Karpas-422 (cell line): ENCODE results near the gene C9orf50. TPM values are rescaled to one million over a fixed set of nuclear protein-coding genes. Genes with fewer than 3 reads are reported as not detected.

Source experiments
- DNase-seq: peaks from one replicate; pipeline ENCODE4 v3.0.0-alpha.2; 2015
- H2AFZ ChIP-seq: fragments of 200-600 bp; sonication (generic); 2 replicates; pipeline ENCODE4 v1.6.1; 2014; ENCODE audit warnings: antibody characterized with exemption, low read length, mixed read lengths
- H3K27ac ChIP-seq: fragments of 200-600 bp; sonication (generic); 2 replicates; pipeline ENCODE4 v1.5.1; 2014; ENCODE audit warnings: mild to moderate bottlenecking, low read length, moderate library complexity
- H3K27me3 ChIP-seq: fragments of 200-600 bp; sonication (generic); 2 replicates; pipeline ENCODE4 v1.6.1; 2014; ENCODE audit warnings: low read length, mixed read lengths
- H3K36me3 ChIP-seq: fragments of 200-600 bp; sonication (generic); 2 replicates; pipeline ENCODE4 v1.6.1; 2014; ENCODE audit warnings: low read length, mixed read lengths; ENCODE audit not compliant: insufficient read depth
- H3K4me1 ChIP-seq: fragments of 200-600 bp; sonication (generic); 2 replicates; pipeline ENCODE4 v1.6.1; 2014; ENCODE audit warnings: mild to moderate bottlenecking, low read length, mixed read lengths
- H3K4me2 ChIP-seq: fragments of 200-600 bp; sonication (generic); 2 replicates; pipeline ENCODE4 v1.6.1; 2014; ENCODE audit warnings: low read length, low read depth, mild to moderate bottlenecking; ENCODE audit not compliant: poor library complexity, severe bottlenecking
- H3K4me3 ChIP-seq: fragments of 200-600 bp; sonication (generic); 2 replicates; pipeline ENCODE4 v1.5.1; 2014; ENCODE audit warnings: mild to moderate bottlenecking, antibody characterized with exemption, low read length, mixed read lengths
- H3K79me2 ChIP-seq: fragments of 200-600 bp; sonication (generic); 2 replicates; pipeline ENCODE4 v1.6.1; 2014; ENCODE audit warnings: mild to moderate bottlenecking, low read length, mixed read lengths
- H3K9ac ChIP-seq: fragments of 200-600 bp; sonication (generic); 2 replicates; pipeline ENCODE4 v1.6.0; 2014; ENCODE audit warnings: low read length
- H3K9me2 ChIP-seq: fragments of 200-600 bp; sonication (generic), shearing (Covaris generic); replicated peaks from 2 replicates; pipeline ENCODE4 v1.6.0; 2014; ENCODE audit warnings: mild to moderate bottlenecking, low read length, moderate library complexity; ENCODE audit not compliant: insufficient read depth
- H3K9me3 ChIP-seq: fragments of 300-700, 200-600 bp; sonication (generic); 2 replicates; pipeline ENCODE4 v1.6.1; 2014; ENCODE audit warnings: low read length, mixed read lengths
- H4K20me1 ChIP-seq: fragments of 200-600 bp; sonication (generic); 2 replicates; pipeline ENCODE4 v1.6.1; 2014; ENCODE audit warnings: mild to moderate bottlenecking, antibody characterized with exemption, low read length, low read depth; ENCODE audit not compliant: insufficient read depth
- total RNA-seq: library from RNA; depleted of rRNA; stranded (reverse); fragments of >200 nt; shearing (Covaris generic); gene quantifications from 2 replicates; pipeline ENCODE4 v1.2.3, GENCODE V29; 2014; ENCODE audit warnings: low replicate concordance

The C9orf50 gene
- total RNA-seq, 1 experiment from 2014 or later, result not detected

DNA sequence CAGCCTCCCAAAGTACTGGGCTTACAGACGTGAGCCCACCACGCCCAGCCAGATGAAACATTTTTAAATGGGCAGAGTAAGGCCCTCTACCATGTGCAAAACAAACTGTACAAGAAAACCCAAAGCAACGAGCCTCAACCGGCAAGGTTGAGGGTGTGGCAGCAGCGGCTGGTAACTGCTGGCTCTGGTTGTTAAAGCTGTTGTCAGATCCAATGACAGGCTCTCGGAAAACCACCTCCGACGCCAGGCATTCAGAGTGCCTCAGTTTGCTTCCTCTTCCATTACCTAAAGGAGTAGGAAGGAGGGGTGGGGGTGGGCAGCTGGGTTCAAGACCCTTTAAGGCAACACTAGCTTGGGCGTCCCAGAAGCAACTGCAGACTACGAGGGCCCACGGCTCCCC lies 23.5 kb upstream of the C9orf50 start:
- peaks cover 25% of the 10 kb centered on the region for H3K79me2 ChIP-seq
- DNase-seq, result no peak
- H4K20me1 ChIP-seq, result peaks cover 24% of the 10 kb centered on the region
- no peaks in the 10 kb centered on the region for H3K9me3 ChIP-seq
- H3K27ac ChIP-seq, result no peak overlapping the region
- no peak overlapping the region for H3K4me2 ChIP-seq
- H3K4me1 ChIP-seq, result peaks cover 22% of the 10 kb centered on the region
- no peak overlapping the region for H3K9ac ChIP-seq
- H3K27me3 ChIP-seq, result no peaks in the 10 kb centered on the region
- no peaks in the 10 kb centered on the region for H3K9me2 ChIP-seq
- no peak overlapping the region for H3K4me3 ChIP-seq
- H2AFZ ChIP-seq, result no peak overlapping the region
- no peaks in the 10 kb centered on the region for H3K36me3 ChIP-seq

GRCh38 chr9:129643706-129644105 lies 22.8 kb upstream of the C9orf50 start:
- Histone ChIP-seq H3K36me3 (no peaks in the 10 kb centered on the region), H4K20me1 (peaks cover 30% of the 10 kb centered on the region), H3K27ac (no peak overlapping the region), H3K9me3 (no peaks in the 10 kb centered on the region), H3K4me1 (peaks cover 26% of the 10 kb centered on the region), H3K79me2 (peaks cover 28% of the 10 kb centered on the region), H3K9ac (no peak overlapping the region), H3K4me3 (no peak overlapping the region), H3K9me2 (no peaks in the 10 kb centered on the region), H3K4me2 (no peak overlapping the region), H3K27me3 (no peaks in the 10 kb centered on the region), H2AFZ (no peak overlapping the region)
- no peak for DNase-seq

DNA sequence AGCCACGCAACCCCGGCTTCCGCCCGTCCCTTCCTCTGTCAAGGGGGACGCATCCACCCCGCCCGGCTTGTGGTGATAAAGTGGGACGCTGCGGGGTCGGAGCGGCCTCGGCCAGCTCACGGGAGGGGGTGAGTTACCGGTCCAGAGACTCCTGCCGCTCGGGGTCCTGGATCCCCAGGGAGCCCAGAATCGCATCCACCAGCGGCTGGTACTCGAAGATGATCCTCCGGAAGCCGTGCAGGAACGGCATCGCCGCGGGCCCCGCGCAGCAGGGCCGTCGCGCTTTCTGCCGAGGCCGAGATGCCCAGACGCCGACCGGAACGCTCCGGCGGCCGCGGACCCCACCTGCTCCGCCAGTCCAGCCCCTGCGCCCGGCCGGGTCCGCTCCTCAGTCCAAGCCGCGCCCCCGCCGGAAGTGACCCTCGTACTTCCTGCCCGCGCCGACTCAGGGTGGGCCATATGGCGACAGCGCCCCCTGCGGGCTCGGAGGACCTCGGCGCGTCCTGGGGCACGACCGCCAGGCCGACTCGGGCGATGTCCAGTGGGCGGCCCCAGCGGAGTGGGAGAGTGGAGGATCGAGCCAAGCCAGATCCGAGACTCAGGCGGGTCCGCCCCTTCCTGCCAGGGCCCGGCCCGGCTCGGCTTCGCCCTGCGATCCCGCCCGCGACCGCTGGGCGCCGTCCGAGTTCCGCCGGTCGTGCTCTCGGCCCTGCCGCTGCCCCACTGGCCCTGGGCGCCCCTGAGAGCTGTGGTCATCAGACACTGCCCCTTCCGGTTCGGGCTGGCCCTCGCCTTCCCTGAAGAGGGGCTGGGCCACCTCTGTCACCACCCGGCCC lies 21.1 kb upstream of the C9orf50 start, which contains the start of gene ASB6:
TSS of gene ASB6 (minus strand) at position 402 of the 836 bp plus-strand sequence. CDS start at position 250, 152 bp downstream.
- H3K36me3 ChIP-seq, result peaks cover 5% of the 10 kb centered on the region
- no peak within 1 kb of the TSS for H3K27ac ChIP-seq
- H3K9ac ChIP-seq, result peak within 1 kb of the TSS; percentile 95

DNA sequence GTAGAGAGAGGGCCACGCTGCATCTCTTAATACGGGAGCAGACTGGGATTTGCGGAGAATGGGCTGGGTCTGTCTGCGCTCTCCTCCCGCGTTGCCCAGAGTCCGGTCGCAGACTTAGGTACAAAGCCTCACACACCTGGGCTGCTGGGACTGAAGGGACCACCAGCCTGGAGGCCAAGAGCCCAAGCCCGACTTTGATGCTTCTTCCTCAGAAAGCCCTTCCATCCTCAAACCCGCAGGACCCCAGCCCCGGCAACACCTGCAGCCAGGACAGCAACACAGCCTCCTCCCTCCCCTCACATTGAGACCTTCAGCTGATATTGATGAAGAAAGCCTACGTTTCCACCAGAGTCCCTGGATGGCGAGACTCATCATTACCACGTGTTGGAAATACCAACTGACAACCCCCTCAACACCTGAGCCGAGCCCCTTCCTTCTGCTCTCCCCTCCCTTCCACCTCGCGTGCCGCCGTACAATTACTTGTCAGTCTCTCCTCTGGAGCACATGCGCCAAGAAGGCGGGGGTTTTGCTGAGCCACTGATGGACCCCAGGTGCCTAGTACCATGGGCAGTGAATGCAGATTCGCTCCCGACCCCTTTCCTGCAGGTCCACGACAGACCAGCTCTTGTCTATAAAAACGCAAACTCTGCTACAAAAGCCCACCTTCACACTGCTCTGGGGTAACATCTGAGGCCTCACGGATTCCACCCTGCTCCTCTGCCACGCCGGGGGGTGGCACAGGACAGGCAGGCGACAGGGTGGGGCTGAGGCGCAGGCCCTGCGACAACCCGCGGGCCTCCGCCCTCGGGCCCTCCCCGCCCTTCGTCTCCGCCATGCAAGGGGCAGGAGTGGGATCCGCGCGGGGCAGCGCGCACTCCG lies 20.2 kb upstream of the C9orf50 start:
- Histone ChIP-seq H3K9me3 (no peaks in the 10 kb centered on the region), H3K36me3 (peaks cover 5% of the 10 kb centered on the region), H3K79me2 (peaks cover 28% of the 10 kb centered on the region), H3K4me1 (peaks cover 26% of the 10 kb centered on the region), H3K4me2 (peak overlapping the region; percentile 77), H3K27ac (no peak overlapping the region), H3K9ac (peak overlapping the region; percentile 95), H4K20me1 (peaks cover 30% of the 10 kb centered on the region), H3K4me3 (peak overlapping the region; percentile 93), H3K9me2 (no peaks in the 10 kb centered on the region), H2AFZ (no peak overlapping the region), H3K27me3 (no peaks in the 10 kb centered on the region)
- peak; percentile 68 for DNase-seq

More for the DNA sequence above, 21.1 kb upstream of the C9orf50 start, which contains the start of gene ASB6:
- Histone ChIP-seq H4K20me1 (peaks cover 30% of the 10 kb centered on the region), H3K4me3 (peak within 1 kb of the TSS; percentile 93), H3K4me2 (peak within 1 kb of the TSS; percentile 77), H3K4me1 (peaks cover 26% of the 10 kb centered on the region), H3K27me3 (no peaks in the 10 kb centered on the region), H3K79me2 (peaks cover 28% of the 10 kb centered on the region), H2AFZ (peak within 1 kb of the TSS; percentile 79), H3K9me3 (no peaks in the 10 kb centered on the region), H3K9me2 (no peaks in the 10 kb centered on the region)
- peak; percentile 98 for DNase-seq

GRCh38 chr9:129640086-129640870 lies 19.4 kb upstream of the C9orf50 start:
- Histone ChIP-seq H3K27ac (peak overlapping the region; percentile 40), H3K9ac (peak overlapping the region; percentile 95)

GRCh38 chr9:129639756-129640085 lies 18.8 kb upstream of the C9orf50 start:
- no peak for DNase-seq
- no peaks in the 10 kb centered on the region for H3K9me2 ChIP-seq
- peak overlapping the region; percentile 40 for H3K27ac ChIP-seq
- H3K9me3 ChIP-seq, result no peaks in the 10 kb centered on the region
- peaks cover 30% of the 10 kb centered on the region for H3K79me2 ChIP-seq
- peak overlapping the region; percentile 93; the same call in 1 of the 2 replicates for H3K4me3 ChIP-seq
- peaks cover 26% of the 10 kb centered on the region for H3K4me1 ChIP-seq
- H2AFZ ChIP-seq, result no peak overlapping the region
- H3K9ac ChIP-seq, result peak overlapping the region; percentile 39; the same call in 1 of the 2 replicates
- H4K20me1 ChIP-seq, result peaks cover 34% of the 10 kb centered on the region
- no peaks in the 10 kb centered on the region for H3K27me3 ChIP-seq
- H3K4me2 ChIP-seq, result peak overlapping the region; percentile 77
- peaks cover 5% of the 10 kb centered on the region for H3K36me3 ChIP-seq

More at GRCh38 chr9:129640086-129640870, 19.4 kb upstream of the C9orf50 start:
- H3K27me3 ChIP-seq, result no peaks in the 10 kb centered on the region
- peaks cover 30% of the 10 kb centered on the region for H4K20me1 ChIP-seq
- peak overlapping the region; percentile 93 for H3K4me3 ChIP-seq
- peaks cover 26% of the 10 kb centered on the region for H3K4me1 ChIP-seq
- H3K4me2 ChIP-seq, result peak overlapping the region; percentile 77
- peak; percentile 69 for DNase-seq
- no peak overlapping the region for H2AFZ ChIP-seq
- H3K79me2 ChIP-seq, result peaks cover 28% of the 10 kb centered on the region
- no peaks in the 10 kb centered on the region for H3K9me3 ChIP-seq
- H3K9me2 ChIP-seq, result no peaks in the 10 kb centered on the region
- peaks cover 5% of the 10 kb centered on the region for H3K36me3 ChIP-seq

DNA sequence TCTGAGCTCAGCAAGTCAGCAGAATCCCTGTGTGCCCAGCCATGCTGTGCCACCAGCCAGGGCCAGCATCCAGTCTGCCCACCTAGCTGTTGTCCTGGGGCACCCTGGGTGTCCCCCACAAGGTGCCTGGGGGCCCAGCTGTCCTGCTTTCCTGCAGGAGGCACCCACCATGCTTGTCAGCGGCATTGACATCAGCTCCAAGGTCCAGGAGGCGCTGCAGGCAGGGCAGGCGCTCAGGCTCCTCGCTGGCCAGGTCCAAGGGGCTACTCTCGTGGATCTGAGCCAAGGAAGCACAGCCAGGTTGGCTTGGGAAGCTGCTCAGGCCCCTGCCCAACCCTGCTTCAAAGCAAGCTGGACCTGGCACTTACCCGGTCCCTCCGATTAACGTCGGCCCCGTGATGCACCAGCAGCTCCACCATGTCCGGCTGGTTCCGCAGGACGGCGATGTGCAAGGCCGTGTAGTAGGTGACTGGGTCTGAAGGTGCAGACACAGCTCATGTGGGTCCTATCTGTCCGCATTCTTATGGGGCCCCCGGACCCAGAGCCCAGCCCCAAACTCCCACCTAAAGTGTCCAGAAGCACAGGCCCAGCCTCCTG lies 18.2 kb upstream of the C9orf50 start:
- Histone ChIP-seq H3K4me3 (no peak overlapping the region), H3K27ac (no peak overlapping the region), H3K4me2 (no peak overlapping the region), H3K27me3 (no peaks in the 10 kb centered on the region), H3K9ac (no peak overlapping the region), H3K79me2 (peaks cover 33% of the 10 kb centered on the region), H3K36me3 (peaks cover 5% of the 10 kb centered on the region), H2AFZ (no peak overlapping the region), H4K20me1 (peaks cover 34% of the 10 kb centered on the region), H3K9me2 (no peaks in the 10 kb centered on the region), H3K4me1 (peaks cover 26% of the 10 kb centered on the region), H3K9me3 (no peaks in the 10 kb centered on the region)
- DNase-seq, result no peak
